ENCODE data around the gene TMEM156. TPM values are rescaled to one million over a fixed set of nuclear protein-coding genes. Genes with fewer than 3 reads are reported as not detected.

TMEM156 gene
- total and polyA plus RNA-seq, 10 donors = 10.5 to 76.1 (median 17.0) TPM

GRCh38 chr4:38957893-38958292 is 74.3 kb downstream of the TMEM156 start:
- H3K36me3 ChIP-seq = no peaks in the 10 kb centered on the region
- no peak for TF ChIP-seq POLR2AphosphoS5 (IDR thresholded peaks at IDR 0.05)
- no peak for TF ChIP-seq CTCF (IDR thresholded peaks at IDR 0.05 in 8 of 11, conservative IDR thresholded peaks at IDR 0.05 in 3 of 11)
- no peak for TF ChIP-seq POLR2A (IDR thresholded peaks at IDR 0.05)
- no peaks in the 10 kb centered on the region for H3K27me3 ChIP-seq (replicated peaks in 1 of 7)
- WGBS, 5 donors = 85 to 97% (median 95%) methylated on average over 3 of the region's 3 CpGs
- H3K4me3 ChIP-seq = no peak overlapping the region
- H3K4me1 ChIP-seq = no peaks in the 10 kb centered on the region
- DNase-seq = no peak
- no peak overlapping the region for H3K27ac ChIP-seq
- intact Hi-C loops (cut with DNase I; ENCODE audit: low total_unique reads) = no loop called here
- H3K9me3 ChIP-seq = peaks cover 0 to 10% (median 0%) of the 10 kb centered on the region in 8 donors

- H3K27ac ChIP-seq = no peak overlapping the region
- WGBS, 5 donors = 57 to 67% (median 62%) methylated on average over 5 of the region's 5 CpGs
These were observed 74.9 kb downstream of the TMEM156 start for GRCh38 chr4:38957261-38957815.

GRCh38 chr4:38955957-38956356 is 76.3 kb downstream of the TMEM156 start:
- WGBS, 5 donors = 94 to 98% (median 95%) methylated on average over 4 of the region's 4 CpGs

More at GRCh38 chr4:38957261-38957815, 74.9 kb downstream of the TMEM156 start:
- no peaks in the 10 kb centered on the region for H3K4me1 ChIP-seq
- no peaks in the 10 kb centered on the region for H3K27me3 ChIP-seq (replicated peaks in 1 of 7)
- DNase-seq = no peak
- no peaks in the 10 kb centered on the region for H3K36me3 ChIP-seq
- no peak overlapping the region for H3K4me3 ChIP-seq
- intact Hi-C loops (cut with DNase I; ENCODE audit: low total_unique reads) = no loop called here
- TF ChIP-seq POLR2AphosphoS5 (IDR thresholded peaks at IDR 0.05) = no peak
- TF ChIP-seq POLR2A (IDR thresholded peaks at IDR 0.05) = no peak
- H3K9me3 ChIP-seq = peaks cover 0 to 7% (median 0%) of the 10 kb centered on the region in 8 donors

GRCh38 chr4:38954727-38955126 is 77.5 kb downstream of the TMEM156 start:
- no peak for DNase-seq
- H3K36me3 ChIP-seq = no peaks in the 10 kb centered on the region
- TF ChIP-seq POLR2A (IDR thresholded peaks at IDR 0.05) (no peak), POLR2AphosphoS5 (IDR thresholded peaks at IDR 0.05) (no peak), CTCF (IDR thresholded peaks at IDR 0.05 in 8 of 11, conservative IDR thresholded peaks at IDR 0.05 in 3 of 11) (no peak)
- intact Hi-C loops (cut with DNase I; ENCODE audit: low total_unique reads) = no loop called here
- peaks cover 0 to under 1% (median 0%) of the 10 kb centered on the region in 6 donors for H3K4me1 ChIP-seq
- no peaks in the 10 kb centered on the region for H3K9me3 ChIP-seq
- no peak overlapping the region for H3K27ac ChIP-seq
- H3K27me3 ChIP-seq (replicated peaks in 1 of 7) = no peaks in the 10 kb centered on the region
- H3K4me3 ChIP-seq = no peak overlapping the region

More at GRCh38 chr4:38955957-38956356, 76.3 kb downstream of the TMEM156 start:
- Histone ChIP-seq H3K4me1 (no peaks in the 10 kb centered on the region), H3K27me3 (replicated peaks in 1 of 7) (no peaks in the 10 kb centered on the region), H3K27ac (no peak overlapping the region), H3K36me3 (no peaks in the 10 kb centered on the region), H3K9me3 (no peaks in the 10 kb centered on the region), H3K4me3 (no peak overlapping the region)
- intact Hi-C loops (cut with DNase I; ENCODE audit: low total_unique reads) = no loop called here
- no peak for TF ChIP-seq POLR2A (IDR thresholded peaks at IDR 0.05)
- no peak for TF ChIP-seq CTCF (IDR thresholded peaks at IDR 0.05 in 8 of 11, conservative IDR thresholded peaks at IDR 0.05 in 3 of 11)
- no peak for TF ChIP-seq POLR2AphosphoS5 (IDR thresholded peaks at IDR 0.05)
- DNase-seq = no peak

All from spleen (tissue), 11 donors.